Breast epithelium (tissue), 4 donors: ENCODE measurements around the gene UBA7. TPM values are rescaled to one million over a fixed set of nuclear protein-coding genes. Genes with fewer than 3 reads are reported as not detected.

Source experiments
- DNase-seq, 2 donors: peaks; one replicate each; pipeline ENCODE4 v3.0.0-alpha.2; 2019; ENCODE audit warnings: low spot score in 2 of 2
- H3K27ac ChIP-seq, 2 donors: fragments of 200-600 bp; sonication (generic) in 1 of 2; one replicate each; pipeline ENCODE4 v1.5.1; 2016 to 2019; ENCODE audit warnings: mild to moderate bottlenecking in 1 of 2
- H3K27me3 ChIP-seq, 2 donors: fragments of 200-600 bp; sonication (generic) in 1 of 2; one replicate each; pipeline versions ENCODE4 v1.5.1 to v1.6.0; 2017 to 2019; ENCODE audit warnings: control low read depth in 1 of 2, mild to moderate bottlenecking in 1 of 2
- H3K36me3 ChIP-seq: fragments of 200-600 bp; one replicate; pipeline ENCODE4 v1.5.1; 2019
- H3K4me1 ChIP-seq, 2 donors: fragments of 200-600 bp; sonication (generic); one replicate each; pipeline ENCODE4 v1.5.1; 2016 to 2019; ENCODE audit warnings: control low read depth in 1 of 2
- H3K4me3 ChIP-seq, 3 donors: fragments of 200-600 bp; sonication (generic); 1 replicate in 2 of 3; 2 replicates in 1 of 3; pipeline ENCODE4 v1.5.1; 2016 to 2019; ENCODE audit warnings: mild to moderate bottlenecking in 3 of 3, moderate library complexity in 2 of 3
- H3K9me3 ChIP-seq, 2 donors: fragments of 200-600 bp; sonication (generic) in 1 of 2; one replicate each; pipeline ENCODE4 v1.5.1; 2016 to 2019; ENCODE audit warnings: control low read depth in 1 of 2
- POLR2A ChIP-seq: fragments of 450-650 bp; IDR thresholded peaks from one replicate; pipeline ENCODE4 v1.6.1; 2016; ENCODE audit warnings: antibody characterized with exemption, mild to moderate bottlenecking, moderate library complexity
- POLR2AphosphoS5 ChIP-seq, 3 donors: sonication (generic); formaldehyde crosslinking; IDR thresholded peaks; one replicate each; pipeline ENCODE4 v1.6.1; 2017; ENCODE audit warnings: antibody characterized with exemption in 3 of 3
- intact Hi-C: fragments of 100-400 bp; cut with DNase I; formaldehyde crosslinking; loops from one replicate; pipeline ENCODE4 v1.15.1; 2023; ENCODE audit warnings: low total_unique reads
- total RNA-seq, 3 donors: library from RNA; depleted of rRNA; stranded (reverse); fragments of >200 nt; gene quantifications; one replicate each; pipeline ENCODE4 v1.1.0, GENCODE V29; 2016
- TF ChIP-seq, protein P1 (sequence below), 3 donors: fragments of 450-650 bp; IDR thresholded peaks; one replicate each; pipeline ENCODE4 v1.5.1; 2016 to 2017; ENCODE audit warnings: antibody characterized with exemption in 3 of 3, mild to moderate bottlenecking in 3 of 3, moderate library complexity in 3 of 3

The UBA7 gene, protein sequence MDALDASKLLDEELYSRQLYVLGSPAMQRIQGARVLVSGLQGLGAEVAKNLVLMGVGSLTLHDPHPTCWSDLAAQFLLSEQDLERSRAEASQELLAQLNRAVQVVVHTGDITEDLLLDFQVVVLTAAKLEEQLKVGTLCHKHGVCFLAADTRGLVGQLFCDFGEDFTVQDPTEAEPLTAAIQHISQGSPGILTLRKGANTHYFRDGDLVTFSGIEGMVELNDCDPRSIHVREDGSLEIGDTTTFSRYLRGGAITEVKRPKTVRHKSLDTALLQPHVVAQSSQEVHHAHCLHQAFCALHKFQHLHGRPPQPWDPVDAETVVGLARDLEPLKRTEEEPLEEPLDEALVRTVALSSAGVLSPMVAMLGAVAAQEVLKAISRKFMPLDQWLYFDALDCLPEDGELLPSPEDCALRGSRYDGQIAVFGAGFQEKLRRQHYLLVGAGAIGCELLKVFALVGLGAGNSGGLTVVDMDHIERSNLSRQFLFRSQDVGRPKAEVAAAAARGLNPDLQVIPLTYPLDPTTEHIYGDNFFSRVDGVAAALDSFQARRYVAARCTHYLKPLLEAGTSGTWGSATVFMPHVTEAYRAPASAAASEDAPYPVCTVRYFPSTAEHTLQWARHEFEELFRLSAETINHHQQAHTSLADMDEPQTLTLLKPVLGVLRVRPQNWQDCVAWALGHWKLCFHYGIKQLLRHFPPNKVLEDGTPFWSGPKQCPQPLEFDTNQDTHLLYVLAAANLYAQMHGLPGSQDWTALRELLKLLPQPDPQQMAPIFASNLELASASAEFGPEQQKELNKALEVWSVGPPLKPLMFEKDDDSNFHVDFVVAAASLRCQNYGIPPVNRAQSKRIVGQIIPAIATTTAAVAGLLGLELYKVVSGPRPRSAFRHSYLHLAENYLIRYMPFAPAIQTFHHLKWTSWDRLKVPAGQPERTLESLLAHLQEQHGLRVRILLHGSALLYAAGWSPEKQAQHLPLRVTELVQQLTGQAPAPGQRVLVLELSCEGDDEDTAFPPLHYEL
- 10 to 100 TPM; 26.4 to 77.4 (median 50.5) TPM for total RNA-seq

DNA sequence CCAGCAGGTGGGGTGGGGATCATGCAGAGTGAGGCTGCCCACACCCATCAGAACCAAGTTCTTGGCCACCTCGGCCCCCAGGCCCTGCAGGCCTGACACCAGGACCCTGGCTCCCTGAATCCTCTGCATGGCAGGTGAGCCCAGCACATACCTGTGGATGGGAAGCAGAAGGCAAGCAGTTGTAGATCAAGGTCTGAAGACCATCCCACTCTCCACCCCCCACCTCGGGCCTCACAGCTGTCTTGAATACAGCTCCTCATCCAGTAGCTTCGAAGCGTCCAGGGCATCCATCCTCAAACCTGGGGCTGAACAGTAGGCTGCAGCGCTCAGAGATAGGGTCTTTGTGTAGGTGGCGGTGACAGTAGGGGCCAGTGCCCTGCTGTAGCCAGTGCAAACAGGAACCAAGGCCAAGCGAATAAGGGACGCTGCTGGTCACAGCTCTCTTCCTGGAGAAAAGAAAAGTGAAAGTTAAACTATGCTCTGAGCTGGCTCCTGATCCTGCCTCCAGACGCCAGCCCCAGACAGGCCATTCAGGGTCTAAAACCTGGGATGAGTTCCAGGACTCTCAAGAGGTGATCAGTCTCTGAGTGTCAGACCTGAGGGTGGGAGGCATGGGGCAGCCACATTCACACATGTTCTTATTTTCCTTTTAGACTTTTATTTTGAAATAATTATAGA is at the start of gene UBA7:
Gene UBA7 (minus strand): TSS at position 457 of the 678 bp plus-strand sequence. CDS start 166 bp downstream, at position 291.
- peaks cover 0 to 14% of the 10 kb centered on the region in 2 donors for H3K4me1 ChIP-seq
- H3K4me3 ChIP-seq = peak within 1 kb of the TSS; percentile 47 to 72 (median 56)
- TF ChIP-seq POLR2A (no peak), POLR2AphosphoS5 (IDR thresholded peaks at IDR 0.05) (peak in 2 of 3 donors; percentile 29 to 45)
- peak in 1 of 2 donors; percentile 39 for DNase-seq
- no peaks in the 10 kb centered on the region for H3K27me3 ChIP-seq
- H3K27ac ChIP-seq = peak within 1 kb of the TSS; percentile 83 to 84
- H3K9me3 ChIP-seq = no peaks in the 10 kb centered on the region
- intact Hi-C loops = no loop called here
- peaks cover 5% of the 10 kb centered on the region for H3K36me3 ChIP-seq

DNA sequence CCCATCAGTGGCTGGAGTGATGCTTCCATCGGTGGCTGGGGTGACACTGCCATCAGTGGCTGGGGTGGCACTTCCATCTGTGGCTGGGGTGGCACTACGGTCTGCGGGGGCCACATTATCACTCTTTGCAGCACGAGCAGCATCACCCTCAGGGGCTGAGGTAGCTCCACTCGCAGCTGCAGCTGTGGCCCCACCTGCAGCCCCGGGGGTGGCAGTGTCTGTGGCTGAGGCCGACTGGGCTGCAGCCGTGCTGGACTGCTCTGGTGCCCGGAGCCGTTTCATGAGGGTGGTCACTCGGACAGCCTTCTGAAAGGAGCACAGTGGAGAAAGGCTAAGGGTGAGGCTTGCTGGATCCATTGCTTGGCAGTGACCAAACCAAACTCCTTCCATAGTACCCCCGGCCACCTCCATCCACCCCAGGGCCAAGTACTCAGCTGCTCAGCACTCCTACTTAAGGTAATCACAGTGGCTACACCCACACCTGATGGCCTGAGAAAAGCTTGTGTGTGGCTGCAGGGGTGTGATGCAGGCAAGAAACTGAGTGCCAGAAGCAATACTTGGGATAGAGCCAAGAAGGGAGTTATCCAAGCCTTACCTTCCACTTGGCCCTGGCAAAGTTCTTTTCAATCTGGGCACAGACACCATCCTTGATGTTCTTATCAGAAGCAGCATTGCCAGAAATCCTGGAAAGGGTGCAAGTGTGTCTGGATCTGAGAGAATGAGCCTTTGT is 46.0 kb upstream of the UBA7 start:
- peaks cover 0 to 4% of the 10 kb centered on the region in 2 donors for H3K4me1 ChIP-seq
- H3K9me3 ChIP-seq = no peaks in the 10 kb centered on the region
- intact Hi-C loops = loop anchor here (10.0 kb wide), 1 partner anchor 1855 kb away; no protein-coding TSS in a partner anchor
- no peak for DNase-seq
- no peaks in the 10 kb centered on the region for H3K27me3 ChIP-seq
- H3K36me3 ChIP-seq = no peaks in the 10 kb centered on the region
- TF ChIP-seq, protein P1, sequence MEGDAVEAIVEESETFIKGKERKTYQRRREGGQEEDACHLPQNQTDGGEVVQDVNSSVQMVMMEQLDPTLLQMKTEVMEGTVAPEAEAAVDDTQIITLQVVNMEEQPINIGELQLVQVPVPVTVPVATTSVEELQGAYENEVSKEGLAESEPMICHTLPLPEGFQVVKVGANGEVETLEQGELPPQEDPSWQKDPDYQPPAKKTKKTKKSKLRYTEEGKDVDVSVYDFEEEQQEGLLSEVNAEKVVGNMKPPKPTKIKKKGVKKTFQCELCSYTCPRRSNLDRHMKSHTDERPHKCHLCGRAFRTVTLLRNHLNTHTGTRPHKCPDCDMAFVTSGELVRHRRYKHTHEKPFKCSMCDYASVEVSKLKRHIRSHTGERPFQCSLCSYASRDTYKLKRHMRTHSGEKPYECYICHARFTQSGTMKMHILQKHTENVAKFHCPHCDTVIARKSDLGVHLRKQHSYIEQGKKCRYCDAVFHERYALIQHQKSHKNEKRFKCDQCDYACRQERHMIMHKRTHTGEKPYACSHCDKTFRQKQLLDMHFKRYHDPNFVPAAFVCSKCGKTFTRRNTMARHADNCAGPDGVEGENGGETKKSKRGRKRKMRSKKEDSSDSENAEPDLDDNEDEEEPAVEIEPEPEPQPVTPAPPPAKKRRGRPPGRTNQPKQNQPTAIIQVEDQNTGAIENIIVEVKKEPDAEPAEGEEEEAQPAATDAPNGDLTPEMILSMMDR (IDR thresholded peaks at IDR 0.05) = no peak
- TF ChIP-seq POLR2A (no peak), POLR2AphosphoS5 (IDR thresholded peaks at IDR 0.05) (no peak)
- no peak overlapping the region for H3K4me3 ChIP-seq
- no peak overlapping the region for H3K27ac ChIP-seq

DNA sequence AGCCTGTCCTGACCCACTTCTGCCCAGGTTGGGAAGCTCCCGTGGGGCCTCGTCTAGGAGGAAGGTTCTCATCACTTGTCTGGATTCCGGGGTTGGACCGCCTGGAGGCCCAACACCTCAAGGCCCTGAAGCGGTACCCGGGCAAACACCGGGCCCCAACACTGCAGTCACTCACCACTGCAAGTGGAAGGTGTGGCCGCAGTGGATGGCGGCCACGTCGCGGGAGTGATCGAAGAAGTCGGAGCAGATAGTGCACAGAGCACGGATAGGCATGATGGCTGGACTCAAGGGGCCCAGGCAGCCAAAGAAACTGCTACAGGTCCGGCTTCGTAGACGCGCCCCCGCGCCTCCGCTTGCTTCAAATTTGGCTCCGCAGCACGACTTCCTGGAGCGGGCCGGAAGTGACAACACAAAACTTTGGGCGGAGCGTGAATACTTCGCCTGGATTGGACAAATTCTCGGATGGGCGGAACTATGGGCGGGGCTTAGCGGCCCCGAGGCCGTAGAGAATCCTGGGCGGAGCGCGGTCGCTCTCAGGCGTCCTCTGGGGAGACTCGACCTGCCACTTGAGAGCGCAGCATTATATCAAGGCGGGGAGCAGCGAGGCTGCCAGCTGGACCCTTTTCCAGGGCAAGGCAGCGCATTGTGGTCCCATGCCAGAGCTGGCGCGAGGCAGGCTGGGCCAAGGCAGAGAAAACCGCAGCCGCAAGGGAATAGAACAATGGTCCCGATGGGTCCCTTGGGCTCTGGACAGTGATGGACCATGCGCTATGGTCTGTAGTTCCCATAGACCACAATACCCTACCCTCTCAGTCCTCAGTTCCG is 42.6 kb upstream of the UBA7 start, which contains the start of gene TRAIP:
Gene TRAIP (minus strand): TSS at position 384 of the 825 bp plus-strand sequence. CDS start 111 bp downstream, at position 273.
- intact Hi-C loops = no loop called here
- TF ChIP-seq POLR2AphosphoS5 (IDR thresholded peaks at IDR 0.05) (peak in 2 of 3 donors; percentile 46 to 74), POLR2A (peak; percentile 24)
- TF ChIP-seq, protein P1 (IDR thresholded peaks at IDR 0.05) = no peak
- H3K27ac ChIP-seq = peak within 1 kb of the TSS; percentile 81 to 89

DNA sequence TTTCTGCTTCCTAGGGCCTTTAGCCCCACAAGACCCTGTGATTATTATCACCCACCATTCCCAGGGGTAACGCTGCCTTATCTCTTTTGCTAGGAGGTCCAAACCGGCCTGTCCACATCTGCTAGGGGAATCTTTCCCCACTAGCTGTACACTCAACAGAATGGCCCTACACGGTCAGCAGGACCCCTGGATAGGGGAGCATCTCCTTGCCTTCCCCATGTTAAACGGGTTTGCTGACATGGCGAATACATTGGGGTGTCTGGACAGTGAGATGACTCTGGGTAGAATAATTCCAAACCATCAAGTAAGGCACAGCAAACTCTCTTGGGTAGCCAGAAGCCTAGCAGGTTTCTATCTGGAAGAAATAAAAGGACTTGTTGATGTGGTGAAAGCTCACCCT is 41.9 kb upstream of the UBA7 start:
- Histone ChIP-seq H3K4me1 (peaks cover 0 to 4% of the 10 kb centered on the region in 2 donors), H3K36me3 (no peaks in the 10 kb centered on the region), H3K4me3 (peak overlapping the region; percentile 61 to 75 (median 63)), H3K27ac (no peak overlapping the region), H3K27me3 (no peaks in the 10 kb centered on the region), H3K9me3 (no peaks in the 10 kb centered on the region)
- no peak for DNase-seq
- TF ChIP-seq POLR2AphosphoS5 (IDR thresholded peaks at IDR 0.05) (no peak), POLR2A (no peak)
- TF ChIP-seq, protein P1 (IDR thresholded peaks at IDR 0.05) = no peak
- intact Hi-C loops = no loop called here

More for the DNA sequence above, 42.6 kb upstream of the UBA7 start, which contains the start of gene TRAIP:
- peak within 1 kb of the TSS; percentile 61 to 75 (median 63) for H3K4me3 ChIP-seq
- no peaks in the 10 kb centered on the region for H3K36me3 ChIP-seq
- H3K27me3 ChIP-seq = no peaks in the 10 kb centered on the region
- no peaks in the 10 kb centered on the region for H3K9me3 ChIP-seq
- peaks cover 0 to 4% of the 10 kb centered on the region in 2 donors for H3K4me1 ChIP-seq
- DNase-seq = peak; percentile 89 to 94
